Nephron progenitor cell (in vitro differentiated cells): ENCODE results near the gene ME2.
"Not testable (repeated sequence)": the region's sequence is repeated elsewhere in the genome, so short reads cannot be mapped to it uniquely, and the experiment has no call there.

ENCODE experiments used
- DNase-seq: peaks from one replicate; pipeline ENCODE4 v3.0.0; 2021
- H3K27ac Mint-ChIP-seq: 2 replicates; pipeline ENCODE4 v1.8.0; 2021; ENCODE audit warnings: mild to moderate bottlenecking, moderate library complexity, mixed read lengths
- H3K27me3 Mint-ChIP-seq: 2 replicates; pipeline ENCODE4 v1.8.0; 2021; ENCODE audit warnings: mild to moderate bottlenecking, low read depth, mixed read lengths; ENCODE audit not compliant: poor library complexity
- H3K36me3 Mint-ChIP-seq: 2 replicates; pipeline ENCODE4 v1.8.0; 2021; ENCODE audit warnings: low read depth, mixed read lengths
- H3K4me1 Mint-ChIP-seq: 2 replicates; pipeline ENCODE4 v1.8.0; 2021; ENCODE audit warnings: mixed read lengths
- H3K4me3 Mint-ChIP-seq: 2 replicates; pipeline ENCODE4 v1.8.0; 2021; ENCODE audit warnings: mild to moderate bottlenecking, moderate library complexity, mixed read lengths
- H3K9me3 Mint-ChIP-seq: 2 replicates; pipeline ENCODE4 v1.8.0; 2021; ENCODE audit warnings: mild to moderate bottlenecking, moderate library complexity, mixed read lengths
- TF ChIP-seq, protein P1 (sequence below): fragments of 200-600 bp; sonication (generic); IDR thresholded peaks from 2 replicates; pipeline ENCODE4 v1.5.0; 2021; ENCODE audit warnings: antibody characterized with exemption

Gene ME2

DNA sequence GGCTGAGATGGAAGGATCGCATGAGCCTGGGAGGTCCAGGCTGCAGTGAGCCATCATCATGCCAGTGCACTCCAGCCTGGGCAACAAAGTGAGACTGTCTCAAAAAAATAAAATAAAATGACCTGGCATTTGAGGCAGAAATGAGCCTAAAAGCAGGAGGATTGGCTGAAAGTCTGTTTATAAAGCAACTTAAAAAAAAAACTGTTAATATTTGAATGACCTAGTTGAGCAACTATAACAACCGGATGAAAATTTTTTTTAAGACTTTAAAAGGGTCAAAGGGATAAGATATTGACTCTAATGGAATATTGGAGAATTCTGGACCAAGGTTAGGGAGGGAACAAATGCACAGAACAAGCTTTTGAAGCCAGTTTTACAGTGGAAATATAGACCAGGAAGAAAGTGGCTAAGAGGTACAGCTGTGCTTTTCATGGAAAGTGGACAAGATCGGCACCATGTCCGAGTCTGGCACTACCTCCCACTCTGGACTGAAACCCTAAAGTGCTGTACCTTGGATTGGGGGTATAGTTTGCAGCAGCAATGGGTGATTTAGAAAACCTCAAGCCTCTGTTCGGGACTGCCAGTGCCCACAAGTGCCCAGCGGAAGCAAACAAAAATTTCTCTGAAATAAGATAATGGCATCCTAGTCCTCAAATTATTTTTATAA, 55.8 kb downstream of the ME2 start:
- Mint-ChIP-seq H3K4me3 (no peak overlapping the region), H3K4me1 (no peaks in the 10 kb centered on the region), H3K9me3 (no peaks in the 10 kb centered on the region), H3K36me3 (peaks cover 23% of the 10 kb centered on the region), H3K27me3 (no peaks in the 10 kb centered on the region), H3K27ac (peak overlapping the region; percentile 28)
- TF ChIP-seq, protein P1, sequence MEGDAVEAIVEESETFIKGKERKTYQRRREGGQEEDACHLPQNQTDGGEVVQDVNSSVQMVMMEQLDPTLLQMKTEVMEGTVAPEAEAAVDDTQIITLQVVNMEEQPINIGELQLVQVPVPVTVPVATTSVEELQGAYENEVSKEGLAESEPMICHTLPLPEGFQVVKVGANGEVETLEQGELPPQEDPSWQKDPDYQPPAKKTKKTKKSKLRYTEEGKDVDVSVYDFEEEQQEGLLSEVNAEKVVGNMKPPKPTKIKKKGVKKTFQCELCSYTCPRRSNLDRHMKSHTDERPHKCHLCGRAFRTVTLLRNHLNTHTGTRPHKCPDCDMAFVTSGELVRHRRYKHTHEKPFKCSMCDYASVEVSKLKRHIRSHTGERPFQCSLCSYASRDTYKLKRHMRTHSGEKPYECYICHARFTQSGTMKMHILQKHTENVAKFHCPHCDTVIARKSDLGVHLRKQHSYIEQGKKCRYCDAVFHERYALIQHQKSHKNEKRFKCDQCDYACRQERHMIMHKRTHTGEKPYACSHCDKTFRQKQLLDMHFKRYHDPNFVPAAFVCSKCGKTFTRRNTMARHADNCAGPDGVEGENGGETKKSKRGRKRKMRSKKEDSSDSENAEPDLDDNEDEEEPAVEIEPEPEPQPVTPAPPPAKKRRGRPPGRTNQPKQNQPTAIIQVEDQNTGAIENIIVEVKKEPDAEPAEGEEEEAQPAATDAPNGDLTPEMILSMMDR, result no peak
- DNase-seq, result no peak

DNA sequence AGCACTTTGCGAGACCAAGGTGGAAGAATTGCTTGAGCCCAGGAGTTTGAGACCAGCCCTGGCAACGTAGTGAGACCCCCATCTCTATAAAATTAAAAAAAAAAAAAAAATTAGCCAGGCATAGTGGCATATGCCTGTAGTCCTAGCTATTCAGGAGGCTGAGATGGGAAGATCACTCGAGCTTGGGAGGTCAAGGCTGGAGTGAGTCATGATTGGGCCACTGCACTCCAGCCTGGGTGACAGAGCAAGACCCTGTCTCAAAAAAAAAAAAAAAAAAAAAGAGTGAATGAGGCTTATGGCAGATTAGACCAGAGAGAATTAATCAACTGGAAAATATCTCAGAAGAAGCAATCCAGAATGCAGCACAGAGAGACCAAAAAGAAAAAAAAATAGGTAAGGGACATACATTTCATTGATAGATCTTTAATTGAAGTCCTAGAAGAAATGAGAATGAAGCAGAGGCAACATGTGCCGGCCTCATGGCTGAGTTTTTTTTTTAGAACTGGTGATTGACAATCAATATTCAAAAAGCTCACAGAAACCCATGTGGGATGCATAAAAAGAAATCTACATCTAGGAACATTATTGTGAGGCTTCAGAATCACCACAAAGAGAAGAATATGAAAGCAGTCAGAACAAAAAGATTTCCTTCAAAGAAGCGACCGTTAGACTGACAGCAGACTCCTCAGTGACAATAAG, 56.7 kb downstream of the ME2 start:
- Mint-ChIP-seq H3K4me3 (no peak overlapping the region), H3K27me3 (no peaks in the 10 kb centered on the region), H3K4me1 (no peaks in the 10 kb centered on the region), H3K36me3 (peaks cover 23% of the 10 kb centered on the region), H3K9me3 (no peaks in the 10 kb centered on the region), H3K27ac (no peak overlapping the region)
- TF ChIP-seq, protein P1, result no peak
- no peak for DNase-seq

DNA sequence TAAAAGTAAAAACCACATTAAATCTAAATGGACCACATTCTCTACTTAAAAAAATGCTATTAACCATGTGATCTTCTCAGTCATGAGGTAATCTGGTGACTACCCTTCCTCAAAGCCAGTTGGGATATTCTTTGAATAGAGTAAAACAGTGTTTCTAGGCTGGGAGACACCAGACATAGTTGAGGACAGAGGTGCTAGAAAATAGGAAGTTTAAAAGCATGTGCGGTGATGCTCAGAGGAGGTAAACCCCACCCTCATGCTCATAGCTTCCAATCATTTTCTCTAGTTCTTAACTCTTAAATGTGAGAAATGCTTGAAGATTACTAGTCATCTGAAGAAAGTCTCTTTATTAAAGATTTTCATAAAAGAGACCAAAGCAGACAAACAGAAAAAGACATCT, 58.3 kb downstream of the ME2 start:
- H3K9me3 Mint-ChIP-seq, result no peaks in the 10 kb centered on the region
- no peaks in the 10 kb centered on the region for H3K4me1 Mint-ChIP-seq
- H3K27me3 Mint-ChIP-seq, result no peaks in the 10 kb centered on the region
- H3K4me3 Mint-ChIP-seq, result no peak overlapping the region
- TF ChIP-seq, protein P1, result no peak
- H3K36me3 Mint-ChIP-seq, result peaks cover 31% of the 10 kb centered on the region
- no peak for DNase-seq
- no peak overlapping the region for H3K27ac Mint-ChIP-seq

DNA sequence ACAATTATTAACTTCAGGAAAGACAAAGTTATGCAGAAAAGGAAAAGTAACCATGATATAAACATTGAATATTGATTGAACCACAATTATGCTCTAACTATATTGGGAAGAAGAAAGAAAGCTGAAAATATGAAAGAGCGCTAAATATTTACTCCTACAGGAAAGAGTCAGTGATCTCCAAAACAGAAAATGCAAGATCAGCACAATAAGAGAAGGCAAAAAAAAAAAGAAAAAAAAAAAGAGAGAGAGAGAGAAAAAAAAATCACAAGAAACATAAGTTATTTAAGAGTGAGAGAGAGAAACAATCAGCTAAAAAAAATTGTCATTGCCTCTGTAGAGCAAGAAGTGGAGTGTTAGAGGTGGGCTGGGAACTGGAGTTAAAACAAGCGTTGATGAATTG, 60.0 kb downstream of the ME2 start:
- no peak overlapping the region for H3K4me3 Mint-ChIP-seq
- no peaks in the 10 kb centered on the region for H3K9me3 Mint-ChIP-seq
- H3K27ac Mint-ChIP-seq, result no peak overlapping the region
- peaks cover 29% of the 10 kb centered on the region for H3K36me3 Mint-ChIP-seq
- DNase-seq, result no peak
- H3K4me1 Mint-ChIP-seq, result no peaks in the 10 kb centered on the region
- TF ChIP-seq, protein P1, result no peak
- H3K27me3 Mint-ChIP-seq, result no peaks in the 10 kb centered on the region

DNA sequence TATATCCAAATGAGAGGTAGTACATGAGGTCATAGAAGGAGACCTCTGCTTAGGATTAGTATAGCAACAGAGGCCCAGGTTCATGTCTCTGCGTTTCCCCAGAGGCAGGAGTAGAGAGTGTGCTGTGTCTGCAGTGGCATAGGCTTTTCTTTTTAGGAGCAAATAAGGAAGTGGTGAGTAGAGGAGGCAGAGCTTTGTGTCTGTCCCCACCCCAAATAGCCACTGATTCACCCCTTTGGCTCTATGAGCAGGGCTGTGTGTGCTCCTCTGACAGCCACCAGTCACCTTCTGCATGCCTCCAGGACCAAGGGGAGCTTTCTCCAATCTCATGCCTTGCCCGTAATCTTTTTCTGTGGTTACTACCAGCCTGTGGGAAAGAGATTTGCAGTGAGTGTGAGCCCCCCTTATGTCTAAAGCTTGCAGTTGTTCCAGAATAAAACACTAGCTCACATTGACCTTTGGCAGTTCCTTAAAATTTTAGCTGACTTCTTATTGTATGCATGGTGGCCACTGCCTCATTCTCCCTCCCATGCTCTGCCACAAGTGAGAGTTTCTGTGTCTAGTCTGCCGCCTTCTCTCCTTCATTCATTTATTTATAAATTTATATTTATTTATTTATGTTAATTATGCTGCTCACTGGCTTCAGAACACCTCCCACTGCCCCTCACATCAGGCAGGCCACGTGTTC, 65.5 kb downstream of the ME2 start:
- H3K4me1 Mint-ChIP-seq, result no peaks in the 10 kb centered on the region
- TF ChIP-seq, protein P1, result no peak
- DNase-seq, result no peak

DNA sequence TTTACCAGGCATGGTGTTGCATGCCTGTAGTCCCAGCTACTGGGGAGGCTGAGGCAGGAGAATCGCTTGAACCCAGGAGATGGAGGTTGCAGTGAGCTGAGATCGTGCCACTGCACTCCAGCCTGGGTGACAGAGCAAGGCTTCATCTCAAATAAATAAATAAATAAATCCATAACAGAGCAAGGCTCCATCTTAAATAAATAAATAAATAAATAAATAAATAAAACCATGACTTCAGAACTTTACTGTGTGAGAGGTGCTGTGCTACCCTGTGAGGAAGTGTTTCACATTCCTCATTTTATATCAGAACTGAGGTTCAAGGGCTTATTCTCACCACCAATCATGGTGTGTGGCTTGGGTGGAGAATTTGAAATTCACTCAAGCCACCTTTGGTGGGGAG, 67.0 kb downstream of the ME2 start:
- not testable (repeated sequence) for H3K9me3 Mint-ChIP-seq, H3K27me3 Mint-ChIP-seq, DNase-seq, H3K4me3 Mint-ChIP-seq, H3K4me1 Mint-ChIP-seq, H3K27ac Mint-ChIP-seq
- H3K36me3 Mint-ChIP-seq, result peaks cover 46% of the 10 kb centered on the region

More for the DNA sequence above, 65.5 kb downstream of the ME2 start:
- peaks cover 52% of the 10 kb centered on the region for H3K36me3 Mint-ChIP-seq
- peak overlapping the region; percentile 5 for H3K27ac Mint-ChIP-seq
- no peak overlapping the region for H3K4me3 Mint-ChIP-seq
- no peaks in the 10 kb centered on the region for H3K9me3 Mint-ChIP-seq
- H3K27me3 Mint-ChIP-seq, result no peaks in the 10 kb centered on the region
